Measurements from ENCODE around the gene CACNA2D3. TPM values are rescaled to one million over a fixed set of nuclear protein-coding genes. Genes with fewer than 3 reads are reported as not detected.

Gene CACNA2D3
- total RNA-seq, 1 experiment from 2014 or later, result 1.6 TPM

- no peak for DNase-seq
- H3K36me3 ChIP-seq (replicated peaks; ENCODE audit: control insufficient read depth, insufficient read depth, low read length), result no peaks in the 10 kb centered on the region
- no peak overlapping the region for H3K4me3 ChIP-seq (ENCODE audit: insufficient read depth, low read depth, low read length)
- H3K27me3 ChIP-seq (ENCODE audit: control insufficient read depth, insufficient read depth, low read length), result no peaks in the 10 kb centered on the region
Measured at GRCh38 chr3:54982807-54983206, 860.5 kb downstream of the CACNA2D3 start.

- H3K36me3 ChIP-seq (replicated peaks; ENCODE audit: control insufficient read depth, insufficient read depth, low read length), result no peaks in the 10 kb centered on the region
- DNase-seq, result no peak
Measured at GRCh38 chr3:54983266-54984099, 861.1 kb downstream of the CACNA2D3 start.

GRCh38 chr3:54985856-54986255 lies 863.5 kb downstream of the CACNA2D3 start:
- Histone ChIP-seq H3K27me3 (ENCODE audit: control insufficient read depth, insufficient read depth, low read length) (no peaks in the 10 kb centered on the region), H3K36me3 (replicated peaks; ENCODE audit: control insufficient read depth, insufficient read depth, low read length) (no peaks in the 10 kb centered on the region), H3K4me3 (ENCODE audit: insufficient read depth, low read depth, low read length) (no peak overlapping the region)
- no peak for DNase-seq

More at GRCh38 chr3:54983266-54984099, 861.1 kb downstream of the CACNA2D3 start:
- no peaks in the 10 kb centered on the region for H3K27me3 ChIP-seq (ENCODE audit: control insufficient read depth, insufficient read depth, low read length)
- H3K4me3 ChIP-seq (ENCODE audit: insufficient read depth, low read depth, low read length), result no peak overlapping the region

- Histone ChIP-seq H3K4me3 (ENCODE audit: insufficient read depth, low read depth, low read length) (no peak overlapping the region), H3K36me3 (replicated peaks; ENCODE audit: control insufficient read depth, insufficient read depth, low read length) (no peaks in the 10 kb centered on the region), H3K27me3 (ENCODE audit: control insufficient read depth, insufficient read depth, low read length) (no peaks in the 10 kb centered on the region)
- no peak for DNase-seq
Measured at GRCh38 chr3:54986294-54986693, 863.9 kb downstream of the CACNA2D3 start.

GRCh38 chr3:54987719-54988118 lies 865.4 kb downstream of the CACNA2D3 start:
- Histone ChIP-seq H3K4me3 (ENCODE audit: insufficient read depth, low read depth, low read length) (no peak overlapping the region), H3K36me3 (replicated peaks; ENCODE audit: control insufficient read depth, insufficient read depth, low read length) (no peaks in the 10 kb centered on the region), H3K27me3 (ENCODE audit: control insufficient read depth, insufficient read depth, low read length) (no peaks in the 10 kb centered on the region)
- DNase-seq, result no peak

GRCh38 chr3:54988302-54988837 lies 866.0 kb downstream of the CACNA2D3 start:
- no peak overlapping the region for H3K4me3 ChIP-seq (ENCODE audit: insufficient read depth, low read depth, low read length)
- DNase-seq, result no peak
- H3K36me3 ChIP-seq (replicated peaks; ENCODE audit: control insufficient read depth, insufficient read depth, low read length), result no peaks in the 10 kb centered on the region
- no peaks in the 10 kb centered on the region for H3K27me3 ChIP-seq (ENCODE audit: control insufficient read depth, insufficient read depth, low read length)

GRCh38 chr3:54988838-54989630 lies 866.7 kb downstream of the CACNA2D3 start:
- H3K36me3 ChIP-seq (replicated peaks; ENCODE audit: control insufficient read depth, insufficient read depth, low read length), result no peaks in the 10 kb centered on the region
- no peak overlapping the region for H3K4me3 ChIP-seq (ENCODE audit: insufficient read depth, low read depth, low read length)
- H3K27me3 ChIP-seq (ENCODE audit: control insufficient read depth, insufficient read depth, low read length), result no peaks in the 10 kb centered on the region
- no peak for DNase-seq

- DNase-seq, result no peak
- Histone ChIP-seq H3K27me3 (ENCODE audit: control insufficient read depth, insufficient read depth, low read length) (no peaks in the 10 kb centered on the region), H3K4me3 (ENCODE audit: insufficient read depth, low read depth, low read length) (no peak overlapping the region), H3K36me3 (replicated peaks; ENCODE audit: control insufficient read depth, insufficient read depth, low read length) (no peaks in the 10 kb centered on the region)
Measured at GRCh38 chr3:54994111-54994513, 871.8 kb downstream of the CACNA2D3 start.

GRCh38 chr3:54999159-54999558 lies 876.8 kb downstream of the CACNA2D3 start:
- no peaks in the 10 kb centered on the region for H3K27me3 ChIP-seq (ENCODE audit: control insufficient read depth, insufficient read depth, low read length)
- H3K4me3 ChIP-seq (ENCODE audit: insufficient read depth, low read depth, low read length), result no peak overlapping the region
- no peaks in the 10 kb centered on the region for H3K36me3 ChIP-seq (replicated peaks; ENCODE audit: control insufficient read depth, insufficient read depth, low read length)
- DNase-seq, result peak; percentile 35

- no peak overlapping the region for H3K4me3 ChIP-seq (ENCODE audit: insufficient read depth, low read depth, low read length)
- H3K27me3 ChIP-seq (ENCODE audit: control insufficient read depth, insufficient read depth, low read length), result no peaks in the 10 kb centered on the region
- no peaks in the 10 kb centered on the region for H3K36me3 ChIP-seq (replicated peaks; ENCODE audit: control insufficient read depth, insufficient read depth, low read length)
- no peak for DNase-seq
Measured at GRCh38 chr3:54999811-55000210, 877.5 kb downstream of the CACNA2D3 start.

- Histone ChIP-seq H3K4me3 (ENCODE audit: insufficient read depth, low read depth, low read length) (no peak overlapping the region), H3K27me3 (ENCODE audit: control insufficient read depth, insufficient read depth, low read length) (no peaks in the 10 kb centered on the region), H3K36me3 (replicated peaks; ENCODE audit: control insufficient read depth, insufficient read depth, low read length) (no peaks in the 10 kb centered on the region)
- no peak for DNase-seq
Measured at GRCh38 chr3:55000546-55000945, 878.2 kb downstream of the CACNA2D3 start.

GRCh38 chr3:55000953-55001352 lies 878.6 kb downstream of the CACNA2D3 start:
- Histone ChIP-seq H3K4me3 (ENCODE audit: insufficient read depth, low read depth, low read length) (no peak overlapping the region), H3K27me3 (ENCODE audit: control insufficient read depth, insufficient read depth, low read length) (no peaks in the 10 kb centered on the region), H3K36me3 (replicated peaks; ENCODE audit: control insufficient read depth, insufficient read depth, low read length) (no peaks in the 10 kb centered on the region)
- DNase-seq, result no peak

GRCh38 chr3:55002416-55002930 lies 880.1 kb downstream of the CACNA2D3 start:
- DNase-seq, result no peak
- no peaks in the 10 kb centered on the region for H3K36me3 ChIP-seq (replicated peaks; ENCODE audit: control insufficient read depth, insufficient read depth, low read length)

GRCh38 chr3:55006244-55006676 lies 883.9 kb downstream of the CACNA2D3 start:
- Histone ChIP-seq H3K4me3 (ENCODE audit: insufficient read depth, low read depth, low read length) (no peak overlapping the region), H3K27me3 (ENCODE audit: control insufficient read depth, insufficient read depth, low read length) (no peaks in the 10 kb centered on the region), H3K36me3 (replicated peaks; ENCODE audit: control insufficient read depth, insufficient read depth, low read length) (no peaks in the 10 kb centered on the region)
- DNase-seq, result peak; percentile 33

More at GRCh38 chr3:55002416-55002930, 880.1 kb downstream of the CACNA2D3 start:
- Histone ChIP-seq H3K27me3 (ENCODE audit: control insufficient read depth, insufficient read depth, low read length) (no peaks in the 10 kb centered on the region), H3K4me3 (ENCODE audit: insufficient read depth, low read depth, low read length) (no peak overlapping the region)

Data from H7 (cell line).